HG02840 (cell line): ENCODE data around the gene SLC25A20.
A peak's percentile ranks its signal among the peaks of the same experiment; 100 is the strongest.
"Not testable (repeated sequence)": the region's sequence is repeated elsewhere in the genome, so short reads cannot be mapped to it uniquely, and the experiment has no call there.

Source experiments
- ATAC-seq: cut with Tn5 transposase; IDR thresholded peaks from one replicate; pipeline ENCODE4 v1.9.1; 2021; ENCODE audit warnings: mild to moderate bottlenecking, moderate library complexity, moderate number of reproducible peaks; ENCODE audit not compliant: unreplicated experiment, low FRiP score

The SLC25A20 gene

GRCh38 chr3:48898383-48899234 is at the start of gene SLC25A20:
Gene SLC25A20 (minus strand): TSS chr3:48898882. CDS start chr3:48898794, 88 bp downstream.
- ATAC-seq: peak; percentile 82

- no peak for ATAC-seq
Measured at GRCh38 chr3:48945891-48946549, 47.3 kb upstream of the SLC25A20 start.

GRCh38 chr3:48945432-48945831 is 46.8 kb upstream of the SLC25A20 start:
- no peak for ATAC-seq

GRCh38 chr3:48938689-48939088 is 40.0 kb upstream of the SLC25A20 start:
- ATAC-seq: no peak

- ATAC-seq: no peak
Measured at GRCh38 chr3:48938156-48938555, 39.5 kb upstream of the SLC25A20 start.

GRCh38 chr3:48935530-48935929 is 36.8 kb upstream of the SLC25A20 start:
- no peak for ATAC-seq

- ATAC-seq: no peak
Measured at GRCh38 chr3:48934333-48934991, 35.8 kb upstream of the SLC25A20 start.

- no peak for ATAC-seq
Measured at GRCh38 chr3:48931944-48932580, 33.4 kb upstream of the SLC25A20 start.

GRCh38 chr3:48930590-48930989 is 31.9 kb upstream of the SLC25A20 start:
- no peak for ATAC-seq

GRCh38 chr3:48929358-48930035 is 30.8 kb upstream of the SLC25A20 start:
- ATAC-seq: no peak

- ATAC-seq: no peak
Measured at GRCh38 chr3:48928679-48929078, 30.0 kb upstream of the SLC25A20 start.

- no peak for ATAC-seq
Measured at GRCh38 chr3:48927928-48928327, 29.2 kb upstream of the SLC25A20 start.

GRCh38 chr3:48926425-48927392 is 28.0 kb upstream of the SLC25A20 start:
- no peak for ATAC-seq

- ATAC-seq: peak; percentile 24
Measured at GRCh38 chr3:48919215-48920138, 20.8 kb upstream of the SLC25A20 start.

- ATAC-seq: peak; percentile 74
Measured at GRCh38 chr3:48918388-48919214, 19.9 kb upstream of the SLC25A20 start, which contains the start of gene ARIH2. Gene ARIH2 (plus strand): TSS chr3:48918842. CDS start chr3:48927559, 8,717 bp downstream.

GRCh38 chr3:48915296-48915695 is 16.6 kb upstream of the SLC25A20 start:
- no peak for ATAC-seq

- ATAC-seq: not testable (repeated sequence)
Measured at GRCh38 chr3:48907026-48907425, 8.3 kb upstream of the SLC25A20 start.
